ENCODE data around the gene RNF180. TPM values are rescaled to one million over a fixed set of nuclear protein-coding genes. Genes with fewer than 3 reads are reported as not detected.

The RNF180 gene
- total and polyA plus RNA-seq, 7 experiments from 2014 or later: not detected

GRCh38 chr5:64161420-64161819, 4.2 kb upstream of the RNF180 start:
- no peak overlapping the region for H3K4me3 Mint-ChIP-seq
- H3K27me3 ChIP-seq (ENCODE audit: control insufficient read depth in 2 of 2, insufficient read depth in 2 of 2, low read length in 2 of 2): peaks cover 0 to 5% of the 10 kb centered on the region in 2 donors
- no peak for DNase-seq
- no peaks in the 10 kb centered on the region for H3K9me3 ChIP-seq (ENCODE audit: control insufficient read depth in 2 of 3, low read length in 3 of 3)
- no peaks in the 10 kb centered on the region for H3K36me3 ChIP-seq (ENCODE audit: control insufficient read depth in 2 of 3, insufficient read depth in 3 of 3, low read length in 3 of 3)
- CTCF ChIA-PET: no interaction called here
- no peak for ATAC-seq
- POLR2A ChIA-PET: no interaction called here
- intact Hi-C loops (cut with micrococcal nuclease): no loop called here
- peaks cover 0 to 8% (median 2%) of the 10 kb centered on the region in 11 donors for H3K9me3 Mint-ChIP-seq
- H3K4me3 ChIP-seq (ENCODE audit: low read length): no peak overlapping the region
- H3K36me3 Mint-ChIP-seq: peaks cover 0 to 5% (median 0%) of the 10 kb centered on the region in 5 donors
- H3K4me1 ChIP-seq (ENCODE audit: control insufficient read depth in 2 of 2, insufficient read depth in 2 of 2, low read length in 2 of 2): no peaks in the 10 kb centered on the region
- H3K27ac Mint-ChIP-seq: no peak overlapping the region
- no peak overlapping the region for H3K27ac ChIP-seq (ENCODE audit: low read depth, low read length)
- H3K27me3 Mint-ChIP-seq: peaks cover 20 to 29% (median 27%) of the 10 kb centered on the region in 5 donors
- peaks cover 0 to 9% (median 6%) of the 10 kb centered on the region in 7 donors for H3K4me1 Mint-ChIP-seq

- H3K27ac Mint-ChIP-seq: no peak overlapping the region
- no peaks in the 10 kb centered on the region for H3K9me3 ChIP-seq (ENCODE audit: control insufficient read depth in 2 of 3, low read length in 3 of 3)
- intact Hi-C loops (cut with micrococcal nuclease): no loop called here
- no peaks in the 10 kb centered on the region for H3K4me1 ChIP-seq (ENCODE audit: control insufficient read depth in 2 of 2, insufficient read depth in 2 of 2, low read length in 2 of 2)
- H3K36me3 Mint-ChIP-seq: peaks cover 0 to 5% (median 0%) of the 10 kb centered on the region in 5 donors
- ATAC-seq (no peak), DNase-seq (no peak)
- peaks cover 26 to 44% (median 37%) of the 10 kb centered on the region in 5 donors for H3K27me3 Mint-ChIP-seq
- CTCF ChIA-PET: no interaction called here
- H3K4me3 Mint-ChIP-seq: no peak overlapping the region
- peaks cover 0 to 5% of the 10 kb centered on the region in 2 donors for H3K27me3 ChIP-seq (ENCODE audit: control insufficient read depth in 2 of 2, insufficient read depth in 2 of 2, low read length in 2 of 2)
- H3K36me3 ChIP-seq (ENCODE audit: control insufficient read depth in 2 of 3, insufficient read depth in 3 of 3, low read length in 3 of 3): no peaks in the 10 kb centered on the region
- H3K4me3 ChIP-seq (ENCODE audit: low read length): no peak overlapping the region
- POLR2A ChIA-PET: no interaction called here
- H3K4me1 Mint-ChIP-seq: peaks cover 0 to 11% (median 7%) of the 10 kb centered on the region in 7 donors
- peaks cover 0 to 9% (median 2%) of the 10 kb centered on the region in 11 donors for H3K9me3 Mint-ChIP-seq
- H3K27ac ChIP-seq (ENCODE audit: low read depth, low read length): no peak overlapping the region
Measured at GRCh38 chr5:64163135-64163534, 2.5 kb upstream of the RNF180 start.

- peaks cover 0 to 11% (median 7%) of the 10 kb centered on the region in 7 donors for H3K4me1 Mint-ChIP-seq
- H3K9me3 ChIP-seq (ENCODE audit: control insufficient read depth in 2 of 3, low read length in 3 of 3): no peaks in the 10 kb centered on the region
- H3K4me1 ChIP-seq (ENCODE audit: control insufficient read depth in 2 of 2, insufficient read depth in 2 of 2, low read length in 2 of 2): no peaks in the 10 kb centered on the region
Measured at GRCh38 chr5:64163746-64164145, 1.9 kb upstream of the RNF180 start.

DNA sequence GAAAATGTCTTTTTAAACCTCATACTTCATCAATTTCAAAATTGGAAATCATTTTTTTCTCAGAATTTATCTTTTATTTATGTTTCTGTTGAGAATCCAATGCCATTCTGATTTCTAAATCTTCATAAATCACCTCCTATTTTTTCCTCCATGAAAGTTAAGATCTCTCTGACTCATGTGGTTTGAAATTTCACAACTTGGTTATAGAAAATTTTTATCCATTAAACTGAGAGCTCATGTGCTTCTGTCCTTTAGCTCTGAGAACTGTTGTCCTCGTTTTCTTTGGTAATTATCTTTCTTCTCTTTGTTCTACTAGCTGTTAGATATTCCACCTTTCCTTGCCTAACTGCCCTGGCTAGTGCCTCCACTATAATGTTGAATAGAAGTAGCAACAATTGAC, 1.5 kb upstream of the RNF180 start:
- intact Hi-C loops (cut with micrococcal nuclease): no loop called here

More at GRCh38 chr5:64163746-64164145, 1.9 kb upstream of the RNF180 start:
- no peak for ATAC-seq
- ChIA-PET CTCF (no interaction called here), POLR2A (no interaction called here)
- Mint-ChIP-seq H3K27ac (no peak overlapping the region), H3K36me3 (peaks cover 0 to 5% (median 0%) of the 10 kb centered on the region in 5 donors), H3K9me3 (peaks cover 0 to 9% (median 2%) of the 10 kb centered on the region in 11 donors), H3K27me3 (peaks cover 26 to 47% (median 37%) of the 10 kb centered on the region in 5 donors), H3K4me3 (no peak overlapping the region)
- no peak overlapping the region for H3K4me3 ChIP-seq (ENCODE audit: low read length)
- no peak for DNase-seq
- no peaks in the 10 kb centered on the region for H3K36me3 ChIP-seq (ENCODE audit: control insufficient read depth in 2 of 3, insufficient read depth in 3 of 3, low read length in 3 of 3)
- H3K27ac ChIP-seq (ENCODE audit: low read depth, low read length): no peak overlapping the region
- intact Hi-C loops (cut with micrococcal nuclease): no loop called here
- H3K27me3 ChIP-seq (ENCODE audit: control insufficient read depth in 2 of 2, insufficient read depth in 2 of 2, low read length in 2 of 2): peaks cover 0 to 5% of the 10 kb centered on the region in 2 donors

DNA sequence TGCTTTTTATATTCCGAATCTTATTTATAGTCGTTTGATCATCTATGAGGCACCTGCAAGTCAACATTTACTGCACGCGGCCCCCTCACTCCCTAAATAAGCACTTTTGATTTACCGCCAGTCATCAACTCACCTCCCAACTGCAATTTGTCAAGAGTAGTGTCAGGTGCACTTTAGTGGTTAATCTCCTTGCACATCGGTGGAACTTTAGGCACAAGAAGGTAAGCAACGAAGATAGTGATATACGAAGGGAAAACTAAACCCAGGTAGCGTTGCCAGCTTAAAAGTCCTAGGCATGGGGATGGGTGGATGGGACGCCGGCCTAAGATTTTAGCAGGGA, 513 bp upstream of the RNF180 start:
- H3K27me3 Mint-ChIP-seq: peaks cover 26 to 51% (median 37%) of the 10 kb centered on the region in 5 donors
- H3K4me1 Mint-ChIP-seq: peaks cover 0 to 11% (median 7%) of the 10 kb centered on the region in 7 donors
- H3K9me3 Mint-ChIP-seq: peaks cover 0 to 12% (median 1%) of the 10 kb centered on the region in 11 donors
- ATAC-seq (no peak), DNase-seq (no peak)
- CTCF ChIA-PET: no interaction called here
- H3K9me3 ChIP-seq (ENCODE audit: control insufficient read depth in 2 of 3, low read length in 3 of 3): no peaks in the 10 kb centered on the region
- H3K36me3 Mint-ChIP-seq: peaks cover 0 to 5% (median 0%) of the 10 kb centered on the region in 5 donors
- H3K27ac Mint-ChIP-seq: no peak overlapping the region
- POLR2A ChIA-PET: no interaction called here
- peaks cover 0 to 5% of the 10 kb centered on the region in 2 donors for H3K27me3 ChIP-seq (ENCODE audit: control insufficient read depth in 2 of 2, insufficient read depth in 2 of 2, low read length in 2 of 2)
- no peaks in the 10 kb centered on the region for H3K4me1 ChIP-seq (ENCODE audit: control insufficient read depth in 2 of 2, insufficient read depth in 2 of 2, low read length in 2 of 2)
- no peak overlapping the region for H3K4me3 ChIP-seq (ENCODE audit: low read length)
- H3K4me3 Mint-ChIP-seq: peak overlapping the region in 8 of 10 donors; percentile 6 to 59 (median 28)
- no peaks in the 10 kb centered on the region for H3K36me3 ChIP-seq (ENCODE audit: control insufficient read depth in 2 of 3, insufficient read depth in 3 of 3, low read length in 3 of 3)
- intact Hi-C loops (cut with micrococcal nuclease): no loop called here
- no peak overlapping the region for H3K27ac ChIP-seq (ENCODE audit: low read depth, low read length)

More for the DNA sequence above, 1.5 kb upstream of the RNF180 start:
- CTCF ChIA-PET: no interaction called here
- Mint-ChIP-seq H3K27ac (no peak overlapping the region), H3K4me1 (peaks cover 0 to 11% (median 7%) of the 10 kb centered on the region in 7 donors), H3K4me3 (peak overlapping the region in 1 of 10 donors; percentile 17), H3K27me3 (peaks cover 26 to 49% (median 37%) of the 10 kb centered on the region in 5 donors), H3K9me3 (peaks cover 0 to 10% (median 2%) of the 10 kb centered on the region in 11 donors), H3K36me3 (peaks cover 0 to 5% (median 0%) of the 10 kb centered on the region in 5 donors)
- Histone ChIP-seq H3K36me3 (ENCODE audit: control insufficient read depth in 2 of 3, insufficient read depth in 3 of 3, low read length in 3 of 3) (no peaks in the 10 kb centered on the region), H3K4me1 (ENCODE audit: control insufficient read depth in 2 of 2, insufficient read depth in 2 of 2, low read length in 2 of 2) (no peaks in the 10 kb centered on the region), H3K4me3 (ENCODE audit: low read length) (no peak overlapping the region), H3K27ac (ENCODE audit: low read depth, low read length) (no peak overlapping the region), H3K9me3 (ENCODE audit: control insufficient read depth in 2 of 3, low read length in 3 of 3) (no peaks in the 10 kb centered on the region), H3K27me3 (ENCODE audit: control insufficient read depth in 2 of 2, insufficient read depth in 2 of 2, low read length in 2 of 2) (peaks cover 0 to 5% of the 10 kb centered on the region in 2 donors)
- DNase-seq (no peak), ATAC-seq (no peak)
- POLR2A ChIA-PET: no interaction called here

DNA sequence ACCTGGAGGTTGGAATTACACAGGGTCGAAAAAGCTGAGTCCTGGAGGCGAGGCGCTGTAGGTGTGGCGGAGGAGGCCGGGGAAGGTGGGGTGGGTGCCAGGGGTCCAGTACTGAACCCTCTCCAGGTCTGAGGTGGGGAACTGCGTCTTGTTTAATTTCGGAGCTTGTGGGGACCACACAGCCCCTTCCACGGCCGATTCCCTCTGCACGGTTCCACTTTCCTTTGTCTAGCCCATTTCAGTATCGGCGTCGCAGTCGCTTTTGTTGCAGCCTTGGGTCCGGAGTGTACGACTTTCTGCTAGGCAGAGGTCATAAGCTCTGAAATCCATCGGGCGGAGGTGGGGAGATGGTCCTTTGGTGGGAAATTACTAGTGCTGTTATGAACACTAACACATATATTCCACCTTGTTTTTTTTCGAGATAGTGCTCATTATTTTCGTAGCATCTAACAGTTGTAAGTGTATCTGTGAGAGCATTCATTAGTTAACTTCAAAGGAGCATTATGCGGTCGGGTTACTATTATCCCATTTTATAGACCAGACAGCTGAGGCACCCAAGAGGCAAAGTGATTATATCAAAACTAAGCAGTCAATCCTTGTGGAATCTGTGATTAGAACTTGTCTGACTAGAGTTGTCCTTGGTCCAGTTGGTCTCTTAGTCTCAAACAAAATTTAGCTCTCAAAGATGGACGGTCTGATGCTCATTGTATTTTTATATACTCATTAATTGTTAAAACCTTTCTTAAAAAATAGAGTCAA, 737 bp downstream of the RNF180 start:
- DNase-seq (no peak), ATAC-seq (no peak)
- ChIA-PET POLR2A (no interaction called here), CTCF (no interaction called here)
- peak overlapping the region in 9 of 10 donors; percentile 14 to 67 (median 30) for H3K4me3 Mint-ChIP-seq
- no peak overlapping the region for H3K27ac Mint-ChIP-seq
- Histone ChIP-seq H3K27me3 (ENCODE audit: control insufficient read depth in 2 of 2, insufficient read depth in 2 of 2, low read length in 2 of 2) (peaks cover 0 to 5% of the 10 kb centered on the region in 2 donors), H3K4me3 (ENCODE audit: low read length) (no peak overlapping the region), H3K4me1 (ENCODE audit: control insufficient read depth in 2 of 2, insufficient read depth in 2 of 2, low read length in 2 of 2) (no peaks in the 10 kb centered on the region), H3K9me3 (ENCODE audit: control insufficient read depth in 2 of 3, low read length in 3 of 3) (no peaks in the 10 kb centered on the region), H3K36me3 (ENCODE audit: control insufficient read depth in 2 of 3, insufficient read depth in 3 of 3, low read length in 3 of 3) (no peaks in the 10 kb centered on the region), H3K27ac (ENCODE audit: low read depth, low read length) (no peak overlapping the region)
- peaks cover 0 to 12% (median 2%) of the 10 kb centered on the region in 11 donors for H3K9me3 Mint-ChIP-seq
- peaks cover 26 to 51% (median 37%) of the 10 kb centered on the region in 5 donors for H3K27me3 Mint-ChIP-seq
- peaks cover 0 to 11% (median 7%) of the 10 kb centered on the region in 7 donors for H3K4me1 Mint-ChIP-seq
- H3K36me3 Mint-ChIP-seq: peaks cover 0 to 5% (median 0%) of the 10 kb centered on the region in 5 donors
- intact Hi-C loops (cut with micrococcal nuclease): no loop called here

- Mint-ChIP-seq H3K4me3 (no peak overlapping the region), H3K27ac (no peak overlapping the region), H3K4me1 (no peaks in the 10 kb centered on the region), H3K27me3 (no peaks in the 10 kb centered on the region), H3K9me3 (peaks cover 0 to 27% (median 8%) of the 10 kb centered on the region in 11 donors), H3K36me3 (no peaks in the 10 kb centered on the region)
- CTCF ChIA-PET: no interaction called here
- POLR2A ChIA-PET: no interaction called here
- Histone ChIP-seq H3K4me1 (ENCODE audit: control insufficient read depth in 2 of 2, insufficient read depth in 2 of 2, low read length in 2 of 2) (no peaks in the 10 kb centered on the region), H3K4me3 (ENCODE audit: low read length) (no peak overlapping the region), H3K27ac (ENCODE audit: low read depth, low read length) (no peak overlapping the region), H3K36me3 (ENCODE audit: control insufficient read depth in 2 of 3, insufficient read depth in 3 of 3, low read length in 3 of 3) (no peaks in the 10 kb centered on the region), H3K27me3 (ENCODE audit: control insufficient read depth in 2 of 2, insufficient read depth in 2 of 2, low read length in 2 of 2) (no peaks in the 10 kb centered on the region), H3K9me3 (ENCODE audit: control insufficient read depth in 2 of 3, low read length in 3 of 3) (no peaks in the 10 kb centered on the region)
- DNase-seq: no peak
- intact Hi-C loops (cut with micrococcal nuclease): no loop called here
- ATAC-seq: no peak
Measured at GRCh38 chr5:64176301-64176700, 10.7 kb downstream of the RNF180 start.
